DND-41 (cell line): ENCODE results near the gene NXNL1.

Source experiments
- CTCF ChIP-seq: IDR thresholded peaks from 2 replicates; pipeline ENCODE4 v1.5.1; 2012; ENCODE audit warnings: borderline replicate concordance, low read length, moderate library complexity, mild to moderate bottlenecking; ENCODE audit not compliant: poor library complexity, severe bottlenecking; ENCODE audit errors: extremely low read depth
- EZH2 ChIP-seq: IDR thresholded peaks from 3 replicates; pipeline ENCODE4 v1.6.1; 2012; ENCODE audit warnings: borderline replicate concordance, low read depth, mild to moderate bottlenecking, moderate library complexity, low read length, inconsistent platforms; ENCODE audit not compliant: severe bottlenecking

GRCh38 chr19:17475541-17476115 lies 14.9 kb upstream of the NXNL1 start:
- TF ChIP-seq EZH2, result no peak
- no peak for TF ChIP-seq CTCF
